Mesendoderm (in vitro differentiated cells): ENCODE data around the gene SH2D2A.

Experiments used
- DNase-seq: peaks from one replicate; pipeline ENCODE4 v3.0.0; 2013
- H2AK5ac ChIP-seq: 2 replicates; pipeline ENCODE4 v1.6.1; 2013; ENCODE audit warnings: low read length, inconsistent platforms
- H2BK120ac ChIP-seq: 2 replicates; pipeline ENCODE4 v1.6.1; 2013; ENCODE audit warnings: low read depth, mild to moderate bottlenecking, low read length, moderate library complexity, mixed read lengths
- H2BK15ac ChIP-seq: replicated peaks from 2 replicates; pipeline ENCODE4 v1.6.1; 2013; ENCODE audit warnings: low read depth, mild to moderate bottlenecking, moderate library complexity
- H2BK5ac ChIP-seq: 2 replicates; pipeline ENCODE4 v1.6.1; 2013; ENCODE audit warnings: low read length, inconsistent platforms
- H3K18ac ChIP-seq: 2 replicates; pipeline ENCODE4 v1.6.1; 2013; ENCODE audit warnings: mild to moderate bottlenecking, low read length, mixed read lengths
- H3K23ac ChIP-seq: one replicate; pipeline ENCODE4 v1.6.1; 2013; ENCODE audit warnings: low read length
- H3K27ac ChIP-seq: 2 replicates; pipeline ENCODE4 v1.5.1; 2013; ENCODE audit warnings: low read depth, mild to moderate bottlenecking, inconsistent platforms, low read length, moderate library complexity
- H3K27me3 ChIP-seq: 2 replicates; pipeline ENCODE4 v1.6.1; 2013; ENCODE audit warnings: low read length, control low read depth, mild to moderate bottlenecking, inconsistent platforms; ENCODE audit not compliant: insufficient read depth, poor library complexity
- H3K36me3 ChIP-seq: 2 replicates; pipeline ENCODE4 v1.6.1; 2013; ENCODE audit warnings: low read length, inconsistent platforms; ENCODE audit not compliant: control insufficient read depth, insufficient read depth
- H3K4ac ChIP-seq: one replicate; pipeline ENCODE4 v1.6.1; 2013; ENCODE audit warnings: low read depth, mild to moderate bottlenecking, low read length, moderate library complexity
- H3K4me1 ChIP-seq: 2 replicates; pipeline ENCODE4 v1.6.1; 2013; ENCODE audit warnings: low read depth, low read length, inconsistent platforms; ENCODE audit not compliant: control insufficient read depth
- H3K4me2 ChIP-seq: 2 replicates; pipeline ENCODE4 v1.6.1; 2013; ENCODE audit warnings: low read length
- H3K4me3 ChIP-seq: 2 replicates; pipeline ENCODE4 v1.5.1; 2013; ENCODE audit warnings: mild to moderate bottlenecking, low read length
- H3K56ac ChIP-seq: one replicate; pipeline ENCODE4 v1.6.1; 2013; ENCODE audit warnings: low read length
- H3K79me1 ChIP-seq: 2 replicates; pipeline ENCODE4 v1.6.1; 2013; ENCODE audit warnings: low read length, inconsistent platforms
- H3K79me2 ChIP-seq: 2 replicates; pipeline ENCODE4 v1.6.1; 2013; ENCODE audit warnings: mild to moderate bottlenecking, low read length; ENCODE audit not compliant: control insufficient read depth, insufficient read depth
- H3K9ac ChIP-seq: 2 replicates; pipeline ENCODE4 v1.6.1; 2013; ENCODE audit warnings: low read length, inconsistent platforms
- H4K5ac ChIP-seq: one replicate; pipeline ENCODE4 v1.6.1; 2013; ENCODE audit warnings: low read length
- H4K8ac ChIP-seq: one replicate; pipeline ENCODE4 v1.6.1; 2013; ENCODE audit warnings: low read depth, mild to moderate bottlenecking, control low read depth, low read length, moderate library complexity
- WGBS: extraction: QIAGEN DNeasy Blood & Tissue Kit; methylation state at CpG from one replicate; pipeline ENCODE4 v1.1.7; 2013; ENCODE audit warnings: low lambda C conversion rate, missing lambda C conversion rate; ENCODE audit not compliant: insufficient coverage; ENCODE audit errors: extremely low coverage; 5-methylcytosine and 5-hydroxymethylcytosine counted together

Gene SH2D2A

DNA sequence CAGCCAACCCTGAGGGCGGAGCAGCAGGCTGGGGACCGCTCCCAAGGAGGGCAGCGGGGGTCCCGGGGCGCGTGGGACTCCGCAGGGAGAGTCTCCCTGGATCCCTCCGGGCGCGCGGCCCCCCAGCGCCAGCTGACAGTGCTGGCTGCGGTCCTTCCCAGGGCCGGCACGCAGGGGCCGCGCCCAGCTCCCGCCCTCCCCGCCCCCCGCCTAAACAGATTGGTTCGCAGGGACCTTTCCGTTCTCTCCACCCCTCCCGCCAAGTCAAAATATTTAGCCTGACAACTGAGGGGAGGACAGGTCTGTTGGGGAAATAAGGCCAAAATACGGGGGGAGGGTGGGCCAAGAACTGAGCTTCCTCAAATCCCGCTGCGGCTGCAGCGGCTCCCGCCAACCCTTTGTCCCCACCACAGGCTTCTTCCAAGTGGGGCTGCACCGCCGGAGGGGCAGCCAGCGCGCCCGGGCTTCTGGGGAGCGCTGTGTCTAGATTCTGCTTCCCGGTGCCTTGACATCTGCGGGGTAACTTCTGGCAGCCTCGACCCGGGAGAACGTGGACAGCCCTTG is 42.4 kb upstream of the SH2D2A start, which contains the start of gene INSRR:
TSS of gene INSRR (minus strand) at position 159 of the 564 bp plus-strand sequence. CDS start 496 bp downstream, outside the sequence.
- Histone ChIP-seq H3K27ac (no peak within 1 kb of the TSS), H3K79me2 (no peaks in the 10 kb centered on the region), H3K23ac (no peak within 1 kb of the TSS), H2AK5ac (no peak within 1 kb of the TSS), H3K56ac (peak within 1 kb of the TSS; percentile 70), H3K4me2 (peak within 1 kb of the TSS; percentile 58), H3K4me1 (peaks cover 10% of the 10 kb centered on the region), H3K79me1 (peaks cover 2% of the 10 kb centered on the region), H3K36me3 (no peaks in the 10 kb centered on the region), H3K4ac (no peak within 1 kb of the TSS), H2BK5ac (no peak within 1 kb of the TSS), H4K8ac (no peak within 1 kb of the TSS), H2BK15ac (no peak within 1 kb of the TSS), H4K5ac (no peak within 1 kb of the TSS), H3K27me3 (peaks cover 31% of the 10 kb centered on the region), H3K4me3 (no peak within 1 kb of the TSS), H2BK120ac (no peak within 1 kb of the TSS), H3K9ac (peak within 1 kb of the TSS; percentile 57), H3K18ac (no peak within 1 kb of the TSS)
- peak; percentile 59 for DNase-seq
- WGBS, result no CpG with 5 or more reads among the region's 39 CpGs

DNA sequence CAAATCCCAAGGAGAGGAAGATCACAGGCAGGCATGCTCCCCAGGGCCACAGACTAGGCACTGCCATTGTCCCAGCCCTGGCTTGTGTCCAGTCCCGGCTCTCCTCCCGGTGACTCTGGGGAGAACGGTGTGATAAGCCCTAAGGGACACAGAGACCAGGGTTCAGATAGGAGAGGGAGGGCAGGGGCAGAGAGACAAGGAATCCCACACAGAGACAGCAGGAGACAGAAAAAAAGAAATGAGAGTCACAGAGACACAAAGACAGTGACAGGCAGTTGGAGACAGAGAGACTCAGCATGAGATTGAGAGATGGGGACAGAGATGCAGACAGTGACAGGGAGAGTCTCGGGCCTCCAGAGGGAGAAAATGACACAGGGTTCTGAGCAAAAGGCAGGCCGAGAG is 41.9 kb upstream of the SH2D2A start:
- peak; percentile 60 for DNase-seq
- Histone ChIP-seq H3K4me1 (peaks cover 6% of the 10 kb centered on the region), H2BK120ac (no peak overlapping the region), H3K79me2 (no peaks in the 10 kb centered on the region), H3K4me2 (peak overlapping the region; percentile 20), H3K23ac (no peak overlapping the region), H3K56ac (peak overlapping the region; percentile 35), H3K4ac (no peak overlapping the region), H2AK5ac (no peak overlapping the region), H3K79me1 (no peaks in the 10 kb centered on the region), H3K18ac (no peak overlapping the region), H4K5ac (no peak overlapping the region), H3K27ac (no peak overlapping the region), H3K27me3 (peaks cover 31% of the 10 kb centered on the region), H3K4me3 (no peak overlapping the region), H3K36me3 (no peaks in the 10 kb centered on the region), H4K8ac (no peak overlapping the region), H3K9ac (peak overlapping the region; percentile 33), H2BK5ac (no peak overlapping the region), H2BK15ac (no peak overlapping the region)
- WGBS, result no CpG with 5 or more reads among the region's 5 CpGs

DNA sequence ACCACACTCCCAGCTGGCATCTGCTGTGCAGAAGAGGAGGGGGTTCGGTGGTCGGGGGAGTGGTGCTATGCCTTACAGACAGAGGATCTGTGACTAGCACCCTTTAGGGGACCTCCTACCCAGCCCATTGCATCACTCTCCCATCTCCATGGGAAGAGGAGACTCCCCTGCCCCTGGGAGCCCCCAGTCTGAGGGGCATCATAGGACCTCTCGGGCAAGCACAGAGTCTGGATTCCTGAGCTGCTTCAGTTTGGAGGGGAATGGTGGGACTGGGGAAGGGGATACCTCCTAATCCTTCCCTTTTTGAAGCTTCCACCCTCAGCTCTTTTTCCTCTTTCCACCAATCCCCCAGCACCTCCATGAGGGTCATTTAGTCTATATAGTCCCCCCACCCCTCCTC is 40.9 kb upstream of the SH2D2A start:
- no CpG with 5 or more reads among the region's 3 CpGs for WGBS
- Histone ChIP-seq H3K27me3 (peaks cover 31% of the 10 kb centered on the region), H3K79me1 (no peaks in the 10 kb centered on the region), H2BK15ac (no peak overlapping the region), H3K36me3 (no peaks in the 10 kb centered on the region), H3K23ac (no peak overlapping the region), H3K79me2 (no peaks in the 10 kb centered on the region), H3K4me1 (peaks cover 2% of the 10 kb centered on the region), H3K18ac (no peak overlapping the region), H2BK5ac (no peak overlapping the region), H3K4ac (no peak overlapping the region), H3K9ac (no peak overlapping the region), H2AK5ac (no peak overlapping the region), H2BK120ac (no peak overlapping the region), H3K56ac (no peak overlapping the region), H4K8ac (no peak overlapping the region), H3K4me2 (no peak overlapping the region), H4K5ac (no peak overlapping the region), H3K27ac (no peak overlapping the region), H3K4me3 (no peak overlapping the region)
- no peak for DNase-seq

DNA sequence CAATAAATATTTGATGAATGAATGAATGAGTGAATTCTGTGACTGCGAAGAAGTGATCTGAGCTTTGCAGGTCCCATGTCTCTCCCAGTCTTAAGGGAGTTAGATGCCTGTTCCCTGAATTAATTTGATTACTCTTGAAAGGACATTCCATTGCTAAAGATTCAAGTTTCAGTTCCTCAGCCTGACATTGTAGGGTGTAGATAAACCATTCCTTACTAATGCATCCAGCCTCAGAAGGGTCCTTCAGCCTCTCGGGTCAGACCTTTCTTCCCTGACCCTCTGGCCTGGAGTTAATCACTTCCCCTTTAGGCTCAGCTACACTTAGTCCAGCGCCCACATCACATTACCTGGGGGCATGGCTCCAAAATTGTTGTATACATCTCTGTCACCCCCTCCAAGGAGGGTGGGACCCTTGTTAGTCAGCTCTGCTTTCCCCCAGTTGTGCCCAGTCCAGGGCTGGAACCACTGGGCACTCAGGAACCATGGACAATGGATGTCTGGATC is 39.7 kb upstream of the SH2D2A start:
- H3K4ac ChIP-seq, result no peak overlapping the region
- H3K79me1 ChIP-seq, result no peaks in the 10 kb centered on the region
- no CpG with 5 or more reads among the region's 3 CpGs for WGBS
- no peaks in the 10 kb centered on the region for H3K79me2 ChIP-seq
- no peak overlapping the region for H3K23ac ChIP-seq
- H3K27me3 ChIP-seq, result peaks cover 22% of the 10 kb centered on the region
- H3K36me3 ChIP-seq, result no peaks in the 10 kb centered on the region
- H4K5ac ChIP-seq, result no peak overlapping the region
- no peak overlapping the region for H3K4me2 ChIP-seq
- H3K56ac ChIP-seq, result no peak overlapping the region
- no peak overlapping the region for H3K27ac ChIP-seq
- H3K9ac ChIP-seq, result no peak overlapping the region
- no peak overlapping the region for H2AK5ac ChIP-seq
- no peak for DNase-seq
- peaks cover 2% of the 10 kb centered on the region for H3K4me1 ChIP-seq
- H3K4me3 ChIP-seq, result no peak overlapping the region
- H2BK5ac ChIP-seq, result no peak overlapping the region
- H2BK15ac ChIP-seq, result no peak overlapping the region
- H4K8ac ChIP-seq, result no peak overlapping the region
- no peak overlapping the region for H3K18ac ChIP-seq
- no peak overlapping the region for H2BK120ac ChIP-seq

DNA sequence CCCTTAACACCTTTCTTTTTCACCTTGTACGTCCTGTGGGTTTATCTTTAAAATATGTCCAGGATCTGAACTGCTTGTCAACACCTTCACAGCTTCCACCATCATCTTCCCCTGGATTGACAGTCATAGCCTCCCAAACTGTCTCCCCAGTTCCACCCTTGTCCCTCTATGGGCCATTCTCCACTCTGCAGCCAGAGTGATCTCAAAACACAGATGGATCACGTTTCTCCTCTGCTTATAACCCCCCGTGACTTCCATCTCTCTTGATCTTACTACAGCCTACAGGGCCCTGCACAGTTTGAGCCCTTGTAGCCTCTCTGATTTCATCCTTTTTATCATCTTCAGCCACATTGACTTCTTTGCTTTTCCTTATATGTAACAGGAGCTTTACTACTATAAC is 38.0 kb upstream of the SH2D2A start:
- H3K4me1 ChIP-seq, result peaks cover 2% of the 10 kb centered on the region
- no peak overlapping the region for H2AK5ac ChIP-seq
- H3K79me1 ChIP-seq, result no peaks in the 10 kb centered on the region
- no peaks in the 10 kb centered on the region for H3K79me2 ChIP-seq
- H3K4me3 ChIP-seq, result no peak overlapping the region
- H3K9ac ChIP-seq, result no peak overlapping the region
- H2BK120ac ChIP-seq, result no peak overlapping the region
- no peak overlapping the region for H2BK15ac ChIP-seq
- H3K27me3 ChIP-seq, result peaks cover 15% of the 10 kb centered on the region
- no peak for DNase-seq
- no CpG with 5 or more reads among the region's 3 CpGs for WGBS
- H3K4me2 ChIP-seq, result no peak overlapping the region
- H4K5ac ChIP-seq, result no peak overlapping the region
- no peak overlapping the region for H4K8ac ChIP-seq
- H3K18ac ChIP-seq, result no peak overlapping the region
- H3K23ac ChIP-seq, result no peak overlapping the region
- no peak overlapping the region for H2BK5ac ChIP-seq
- H3K36me3 ChIP-seq, result no peaks in the 10 kb centered on the region
- H3K56ac ChIP-seq, result no peak overlapping the region
- no peak overlapping the region for H3K4ac ChIP-seq
- H3K27ac ChIP-seq, result no peak overlapping the region

DNA sequence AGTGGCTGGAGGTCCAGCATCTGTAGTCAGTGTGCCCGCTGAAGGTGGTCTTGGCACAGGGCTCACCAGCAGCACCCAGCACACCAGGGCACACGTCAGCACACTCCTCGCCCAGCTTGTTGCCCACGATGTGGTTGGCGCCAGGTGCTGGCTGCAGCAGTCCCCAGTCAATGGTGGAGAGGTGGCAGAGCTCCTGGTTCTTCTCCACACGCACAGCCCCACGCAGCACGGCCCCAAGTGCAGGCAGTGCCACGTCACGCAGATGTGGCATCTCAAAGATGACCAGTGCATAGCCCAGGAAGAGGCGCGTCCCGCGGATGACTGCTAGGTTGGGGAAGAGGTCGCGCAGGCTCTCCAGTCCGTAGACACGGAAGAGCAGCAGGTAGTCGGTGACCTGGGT is 37.1 kb upstream of the SH2D2A start:
- H3K9ac ChIP-seq, result no peak overlapping the region
- DNase-seq, result no peak
- no peak overlapping the region for H2AK5ac ChIP-seq
- WGBS, result no CpG with 5 or more reads among the region's 19 CpGs
- H3K23ac ChIP-seq, result no peak overlapping the region
- no peak overlapping the region for H4K8ac ChIP-seq
- no peak overlapping the region for H3K4me3 ChIP-seq
- H2BK15ac ChIP-seq, result no peak overlapping the region
- no peak overlapping the region for H3K27ac ChIP-seq
- no peaks in the 10 kb centered on the region for H3K79me1 ChIP-seq
- no peak overlapping the region for H3K4ac ChIP-seq
- H2BK120ac ChIP-seq, result no peak overlapping the region
- H3K18ac ChIP-seq, result no peak overlapping the region
- H3K4me1 ChIP-seq, result peaks cover 2% of the 10 kb centered on the region
- H2BK5ac ChIP-seq, result no peak overlapping the region
- H3K56ac ChIP-seq, result no peak overlapping the region
- peaks cover 20% of the 10 kb centered on the region for H3K27me3 ChIP-seq
- no peaks in the 10 kb centered on the region for H3K36me3 ChIP-seq
- no peak overlapping the region for H3K4me2 ChIP-seq
- H4K5ac ChIP-seq, result no peak overlapping the region
- no peaks in the 10 kb centered on the region for H3K79me2 ChIP-seq
